ENCODE measurements around the gene SHC3.
"Not testable (repeated sequence)": the region's sequence is repeated elsewhere in the genome, so short reads cannot be mapped to it uniquely, and the experiment has no call there.

The SHC3 gene, protein sequence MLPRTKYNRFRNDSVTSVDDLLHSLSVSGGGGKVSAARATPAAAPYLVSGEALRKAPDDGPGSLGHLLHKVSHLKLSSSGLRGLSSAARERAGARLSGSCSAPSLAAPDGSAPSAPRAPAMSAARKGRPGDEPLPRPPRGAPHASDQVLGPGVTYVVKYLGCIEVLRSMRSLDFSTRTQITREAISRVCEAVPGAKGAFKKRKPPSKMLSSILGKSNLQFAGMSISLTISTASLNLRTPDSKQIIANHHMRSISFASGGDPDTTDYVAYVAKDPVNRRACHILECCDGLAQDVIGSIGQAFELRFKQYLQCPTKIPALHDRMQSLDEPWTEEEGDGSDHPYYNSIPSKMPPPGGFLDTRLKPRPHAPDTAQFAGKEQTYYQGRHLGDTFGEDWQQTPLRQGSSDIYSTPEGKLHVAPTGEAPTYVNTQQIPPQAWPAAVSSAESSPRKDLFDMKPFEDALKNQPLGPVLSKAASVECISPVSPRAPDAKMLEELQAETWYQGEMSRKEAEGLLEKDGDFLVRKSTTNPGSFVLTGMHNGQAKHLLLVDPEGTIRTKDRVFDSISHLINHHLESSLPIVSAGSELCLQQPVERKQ

DNA sequence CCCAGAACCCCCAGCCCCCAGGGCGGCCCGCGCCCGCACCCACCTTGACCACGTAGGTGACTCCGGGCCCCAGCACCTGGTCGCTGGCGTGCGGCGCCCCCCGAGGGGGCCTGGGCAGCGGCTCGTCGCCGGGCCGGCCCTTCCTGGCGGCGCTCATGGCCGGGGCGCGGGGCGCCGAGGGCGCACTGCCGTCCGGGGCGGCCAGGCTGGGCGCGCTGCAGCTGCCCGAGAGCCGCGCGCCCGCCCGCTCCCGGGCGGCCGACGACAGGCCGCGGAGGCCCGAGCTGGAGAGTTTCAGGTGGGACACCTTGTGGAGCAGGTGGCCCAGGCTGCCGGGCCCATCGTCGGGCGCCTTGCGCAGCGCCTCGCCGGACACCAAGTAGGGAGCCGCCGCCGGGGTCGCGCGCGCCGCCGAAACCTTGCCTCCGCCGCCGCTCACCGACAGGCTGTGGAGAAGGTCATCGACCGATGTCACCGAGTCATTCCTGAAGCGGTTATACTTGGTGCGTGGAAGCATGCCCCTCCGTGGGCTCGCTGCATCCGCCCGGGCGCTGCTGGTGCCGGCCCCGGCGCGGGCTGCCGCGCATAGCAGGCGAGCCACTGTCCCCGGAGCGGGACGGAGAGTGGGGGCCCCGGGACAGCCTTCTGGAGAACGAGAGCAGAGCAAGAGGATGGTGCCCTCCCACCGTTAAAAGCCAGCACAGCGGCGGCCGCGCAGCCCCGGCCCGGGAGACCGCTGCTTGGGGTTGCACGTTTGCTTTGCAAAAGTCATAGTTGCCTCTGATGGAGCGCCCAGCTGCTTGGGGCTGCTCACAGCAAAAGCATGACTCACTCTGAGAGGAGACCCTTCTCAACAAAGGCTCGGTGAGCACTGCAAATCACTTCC is at the start of gene SHC3:
Gene SHC3 (minus strand): TSS at position 875 of the 886 bp plus-strand sequence. CDS start 358 bp downstream, at position 517.
- DNase-seq, result no peak

DNA sequence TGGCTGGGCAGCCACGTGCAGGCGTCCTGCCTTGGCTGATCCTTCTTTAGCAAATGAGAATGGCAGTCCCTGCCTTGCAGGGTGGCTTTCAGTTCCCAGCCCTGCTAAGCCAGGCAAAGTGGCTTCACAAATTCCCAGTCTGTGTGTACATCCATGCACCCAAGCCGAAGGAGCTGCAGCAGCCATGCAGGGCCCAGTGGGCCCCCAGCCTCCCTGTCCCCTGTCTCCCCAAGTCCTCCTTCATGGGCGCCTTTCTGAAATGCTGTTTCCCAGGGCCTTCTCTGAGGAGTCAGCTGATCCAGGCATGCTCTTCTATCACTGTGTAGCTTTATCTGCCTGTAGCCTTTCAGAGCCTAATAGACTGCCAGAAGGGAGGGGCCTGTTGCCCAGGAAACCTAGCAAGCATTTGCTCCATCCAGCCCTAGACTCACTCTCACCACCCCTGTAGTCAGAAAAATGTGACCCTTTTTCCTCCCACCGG is 47.4 kb upstream of the SHC3 start:
- DNase-seq, result no peak

DNA sequence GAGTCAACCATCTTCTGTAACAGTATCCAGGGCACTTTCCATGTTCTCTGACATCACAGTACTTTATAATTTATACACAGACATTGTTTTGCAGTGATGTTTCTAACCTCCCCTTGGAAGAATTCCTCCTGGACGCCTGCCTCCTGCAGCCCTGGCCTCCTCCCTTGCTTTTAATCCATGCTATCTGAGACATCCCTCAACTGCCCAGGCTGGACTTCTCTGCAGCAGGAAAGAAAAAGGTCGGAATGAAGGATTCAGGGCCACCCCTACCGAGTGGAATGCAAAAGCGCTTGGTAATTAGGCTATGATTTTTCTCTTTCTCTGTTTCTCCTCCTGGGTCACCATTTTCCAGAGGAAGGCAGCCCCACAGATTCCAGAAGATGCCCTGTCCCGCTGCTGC is 47.0 kb upstream of the SHC3 start:
- no peak for DNase-seq

DNA sequence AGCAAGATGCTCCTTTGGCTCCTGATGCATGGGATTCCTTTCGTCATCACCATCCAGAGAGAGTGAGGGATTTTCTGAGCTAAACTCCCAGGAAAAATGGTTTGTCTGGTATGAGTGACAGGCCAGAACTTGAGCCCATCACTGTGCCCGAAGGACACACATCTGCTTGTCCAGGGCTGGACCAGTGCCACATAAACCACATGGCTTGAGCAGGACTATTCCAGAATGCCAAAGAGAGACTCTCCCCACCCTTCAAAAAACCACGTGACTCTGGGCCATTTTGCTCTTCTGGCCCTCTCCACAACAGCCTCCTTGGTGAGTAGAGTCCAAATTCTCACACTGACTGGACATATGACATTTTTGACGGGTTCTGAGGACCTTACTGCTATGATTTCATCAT is 46.4 kb upstream of the SHC3 start:
- no peak for DNase-seq

DNA sequence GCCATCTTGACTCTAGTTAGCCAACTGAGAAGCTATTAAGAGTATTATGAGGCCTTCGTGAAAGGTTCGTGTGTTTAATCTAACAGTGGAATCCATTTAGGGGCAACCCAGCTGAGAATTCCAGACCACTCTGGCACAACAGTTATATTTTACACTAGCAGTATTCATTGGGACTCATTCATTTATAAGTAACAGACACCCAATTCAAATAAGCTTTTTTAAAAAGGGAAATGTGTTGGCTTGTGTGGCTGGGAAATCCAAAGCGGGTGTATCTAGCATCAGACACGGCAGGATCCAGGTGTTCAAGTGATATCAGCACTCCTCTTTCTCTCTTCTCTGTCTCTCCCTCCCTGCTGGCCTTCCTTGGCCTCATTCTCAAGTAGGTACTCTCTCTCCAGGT is 46.0 kb upstream of the SHC3 start:
- no peak for DNase-seq

DNA sequence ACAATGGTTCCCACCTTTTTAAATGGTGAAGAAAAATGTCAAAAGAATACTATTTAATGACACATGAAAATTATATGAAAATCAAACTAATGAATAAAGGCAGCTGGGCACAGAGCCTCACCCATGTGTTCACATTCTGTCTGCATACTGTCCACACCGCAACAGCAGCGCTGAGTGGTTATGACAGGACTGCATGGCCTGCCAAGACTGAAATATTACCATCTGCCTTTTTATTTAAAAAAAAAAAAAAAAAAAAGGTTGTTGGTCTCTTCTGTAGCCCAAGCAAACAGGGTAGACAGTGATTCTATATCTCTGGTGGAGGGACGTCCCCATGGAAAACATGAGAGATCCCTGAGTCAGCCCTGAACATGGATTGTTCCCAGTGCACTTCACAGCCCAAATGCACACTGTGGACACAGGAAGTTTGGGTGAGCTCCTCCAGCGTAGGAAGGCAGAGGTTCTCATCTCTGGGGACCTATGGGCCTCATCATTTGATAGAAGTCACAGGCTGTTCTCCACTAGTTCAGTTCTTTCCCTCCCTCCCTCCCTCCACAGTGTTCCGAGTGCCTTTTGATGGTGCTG is 44.9 kb upstream of the SHC3 start:
- DNase-seq, result no peak

DNA sequence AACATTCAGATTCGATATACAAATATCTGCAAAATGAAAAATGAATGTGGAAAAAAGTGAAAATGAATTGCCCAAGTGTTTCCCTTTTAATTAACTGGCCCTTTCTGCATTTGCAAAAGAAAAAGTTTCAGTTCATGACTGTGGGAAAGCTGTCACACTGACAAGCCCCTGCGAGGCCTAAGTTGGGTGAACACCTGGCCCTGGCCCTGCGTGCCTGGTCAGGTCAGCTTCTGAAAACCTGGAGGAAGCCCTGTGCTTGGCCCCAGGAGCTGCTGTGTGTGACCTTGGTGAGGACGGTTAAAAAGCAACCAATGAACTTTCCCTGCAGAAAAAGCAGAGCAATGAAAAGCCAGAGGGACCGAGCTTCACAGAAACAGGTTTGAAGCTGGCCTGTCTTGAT is 41.0 kb upstream of the SHC3 start:
- DNase-seq, result no peak

DNA sequence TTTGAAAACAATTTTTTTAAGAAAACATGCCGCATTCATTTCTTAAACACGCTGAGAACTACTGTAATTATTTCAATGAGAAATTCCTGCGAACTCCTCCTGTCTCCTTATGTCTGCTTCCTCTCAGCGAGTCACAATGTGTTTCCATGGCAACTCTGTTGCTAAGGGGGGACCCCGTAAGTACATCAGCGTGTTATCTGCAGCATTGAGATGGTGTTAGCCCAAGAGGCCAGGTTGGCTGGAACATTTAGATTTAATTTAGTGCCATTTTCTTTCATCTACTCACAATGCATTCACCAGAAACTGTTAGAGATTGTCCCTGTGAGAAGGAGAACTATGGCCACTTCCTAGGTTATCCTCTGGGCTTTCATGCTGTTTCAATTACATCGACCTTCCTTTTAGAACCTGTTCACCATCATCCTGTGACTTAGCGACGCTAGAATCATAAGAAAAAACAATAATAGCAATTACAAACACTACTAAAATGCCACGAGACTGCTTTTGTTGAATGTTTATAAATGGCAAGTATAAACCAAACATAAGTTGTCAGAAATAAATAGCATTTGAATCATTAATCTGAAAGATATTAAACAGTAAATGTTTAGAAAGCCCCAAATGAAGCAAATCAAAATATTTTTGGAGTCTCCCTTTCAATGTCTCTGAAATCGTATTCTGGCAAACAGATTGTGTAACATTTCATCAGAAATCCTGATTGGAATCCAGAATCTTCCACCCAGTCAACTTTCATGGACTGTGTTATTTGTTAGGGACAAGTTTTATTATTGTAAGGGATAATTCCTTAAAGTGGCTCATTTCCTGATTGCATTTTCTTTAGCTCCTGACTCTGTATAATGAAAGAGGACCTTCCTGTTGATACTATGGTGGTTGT is 39.7 kb upstream of the SHC3 start:
- DNase-seq, result no peak

DNA sequence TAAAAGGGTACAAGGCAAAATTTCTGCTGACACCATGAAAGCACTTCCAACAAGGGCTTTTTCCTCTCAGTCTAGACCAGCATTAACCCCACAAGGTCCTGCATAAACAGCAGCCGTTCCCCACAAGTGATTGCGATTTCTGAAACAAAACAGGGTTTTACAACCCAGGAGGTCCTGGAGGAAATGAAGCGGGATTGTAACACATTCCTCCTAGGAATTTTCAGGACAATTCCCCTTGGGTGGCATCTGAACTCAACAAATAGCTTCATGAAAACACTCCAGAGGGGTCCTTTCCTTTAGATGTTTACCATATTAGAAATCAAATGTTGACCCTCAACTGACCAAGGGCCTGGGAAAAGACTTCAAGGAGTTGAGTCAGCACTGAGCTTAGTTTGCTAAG is 36.7 kb upstream of the SHC3 start:
- DNase-seq, result no peak

DNA sequence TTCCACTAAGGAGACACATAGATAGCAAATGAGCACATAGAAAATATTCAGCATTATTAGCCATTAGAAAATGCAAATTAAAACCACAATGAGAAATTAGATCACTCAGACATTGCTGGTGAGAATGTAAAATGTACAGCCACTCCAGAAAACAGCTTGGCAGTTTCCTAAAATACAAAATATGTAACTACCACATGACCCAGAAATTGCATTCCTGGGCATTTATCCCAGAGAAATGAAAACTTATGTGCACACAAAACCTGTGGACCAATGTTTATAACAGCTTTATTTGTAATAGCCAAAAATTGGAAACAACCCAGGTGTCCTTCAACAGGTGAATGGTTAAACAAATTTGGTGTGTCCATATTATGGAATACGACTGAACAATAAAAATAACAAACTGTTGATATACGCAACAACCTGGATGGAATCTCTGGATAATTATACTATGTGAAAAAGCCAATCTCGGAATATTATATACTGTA is 34.8 kb upstream of the SHC3 start:
- DNase-seq, result no peak

DNA sequence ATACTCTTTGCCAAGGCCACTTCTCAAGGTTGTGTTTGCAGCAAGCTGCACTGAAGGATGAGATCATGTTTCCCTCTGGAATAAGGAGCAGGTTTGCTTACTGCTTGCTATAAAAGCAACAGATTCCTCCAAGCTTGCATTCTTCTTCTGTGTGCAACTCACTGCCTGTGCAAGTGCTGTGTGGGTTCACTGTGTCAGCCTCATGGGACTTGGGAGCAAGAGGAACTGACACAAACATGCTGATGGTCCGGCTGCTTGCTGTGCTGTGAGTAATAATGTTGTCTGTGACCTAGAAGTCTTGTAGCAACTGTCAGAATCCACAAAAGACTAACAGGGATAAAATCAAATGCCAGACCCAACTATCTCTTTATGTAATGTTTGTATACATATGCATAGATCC is 33.6 kb upstream of the SHC3 start:
- no peak for DNase-seq

DNA sequence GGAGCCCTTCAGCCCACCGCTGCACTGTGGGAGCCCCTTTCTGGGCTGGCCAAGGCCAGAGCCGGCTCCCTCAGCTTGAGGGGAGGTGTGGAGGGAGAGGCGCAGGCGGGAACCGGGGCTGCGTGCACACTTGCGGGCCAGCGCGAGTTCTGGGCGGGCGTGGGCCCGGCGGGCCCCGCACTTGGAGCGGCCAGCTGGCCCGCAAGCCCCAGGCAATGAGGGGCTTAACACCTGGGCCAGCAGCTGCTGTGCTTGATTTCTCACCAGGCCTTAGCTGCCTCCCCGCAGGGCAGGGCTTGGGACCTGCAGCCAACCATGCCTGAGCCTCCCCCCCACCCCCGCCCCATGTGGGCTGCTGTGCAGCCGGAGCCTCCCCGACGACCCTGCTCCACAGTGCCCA is 30.7 kb upstream of the SHC3 start:
- not testable (repeated sequence) for DNase-seq

DNA sequence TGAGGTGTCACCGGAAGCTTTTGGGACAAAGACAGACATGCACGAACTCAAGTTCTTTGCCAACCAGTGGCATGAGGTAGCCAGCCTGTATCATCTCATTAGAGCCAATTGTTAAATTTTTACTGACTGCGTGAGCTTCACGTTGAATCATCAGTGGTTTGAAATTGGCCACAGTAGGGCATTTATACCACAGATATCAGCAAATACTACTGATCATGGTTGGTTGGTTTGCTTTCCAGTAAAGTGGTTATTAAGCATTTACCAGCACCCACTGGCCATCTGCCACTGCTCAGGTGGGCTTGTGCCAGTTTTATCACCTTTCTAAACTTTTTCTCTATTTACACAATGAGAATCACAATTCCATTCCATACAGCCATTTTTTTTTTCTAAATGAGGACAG is 28.4 kb upstream of the SHC3 start:
- no peak for DNase-seq

DNA sequence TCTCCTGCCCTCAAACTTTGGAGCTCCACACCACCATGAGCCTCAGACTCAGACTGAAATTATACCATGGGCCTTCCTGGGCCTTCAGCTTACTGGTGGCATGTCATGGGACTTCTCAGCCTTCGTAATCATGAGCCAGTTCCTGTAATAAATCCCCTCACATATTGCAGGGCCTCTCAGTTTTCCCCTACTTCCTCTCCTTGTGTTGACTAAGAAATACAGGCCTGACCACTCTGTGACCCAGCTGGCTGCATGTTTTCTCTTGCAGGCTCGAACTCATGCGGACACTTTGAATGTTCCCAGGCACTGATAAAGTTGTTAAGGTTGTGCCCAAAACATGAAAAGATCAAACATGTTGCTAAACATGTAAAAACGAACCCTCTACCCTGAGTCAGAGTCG is 26.2 kb upstream of the SHC3 start:
- DNase-seq, result no peak

DNA sequence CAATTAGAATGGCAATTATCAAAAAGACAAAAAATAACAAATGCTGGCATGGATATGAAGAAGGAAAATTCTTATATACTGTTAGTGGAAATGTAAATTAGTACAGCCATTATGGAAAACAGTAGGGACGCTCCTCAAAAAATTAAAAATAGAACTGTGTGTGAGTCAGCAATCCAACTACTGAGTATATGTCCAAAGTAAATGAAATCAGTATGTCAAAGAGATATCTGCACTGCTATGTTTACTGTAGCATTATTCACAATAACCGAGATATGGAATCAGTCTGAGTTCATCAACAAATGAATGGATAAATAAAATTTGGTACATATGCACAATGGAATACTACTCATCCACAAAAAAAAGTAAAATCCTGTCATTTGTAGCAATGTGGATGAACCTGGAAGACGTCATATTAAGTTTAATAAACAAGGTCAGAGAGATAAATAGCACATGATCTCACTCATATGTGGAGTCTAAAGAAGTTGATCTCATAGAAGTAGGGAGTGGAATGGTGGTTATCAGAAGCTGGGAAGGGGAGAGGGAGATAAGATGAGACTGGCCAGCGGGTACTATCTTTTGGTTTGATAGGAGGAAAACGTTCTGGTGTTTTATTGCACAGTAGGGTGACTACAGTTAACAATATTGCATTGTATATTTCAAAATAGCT is 16.6 kb upstream of the SHC3 start:
- DNase-seq, result no peak

DNA sequence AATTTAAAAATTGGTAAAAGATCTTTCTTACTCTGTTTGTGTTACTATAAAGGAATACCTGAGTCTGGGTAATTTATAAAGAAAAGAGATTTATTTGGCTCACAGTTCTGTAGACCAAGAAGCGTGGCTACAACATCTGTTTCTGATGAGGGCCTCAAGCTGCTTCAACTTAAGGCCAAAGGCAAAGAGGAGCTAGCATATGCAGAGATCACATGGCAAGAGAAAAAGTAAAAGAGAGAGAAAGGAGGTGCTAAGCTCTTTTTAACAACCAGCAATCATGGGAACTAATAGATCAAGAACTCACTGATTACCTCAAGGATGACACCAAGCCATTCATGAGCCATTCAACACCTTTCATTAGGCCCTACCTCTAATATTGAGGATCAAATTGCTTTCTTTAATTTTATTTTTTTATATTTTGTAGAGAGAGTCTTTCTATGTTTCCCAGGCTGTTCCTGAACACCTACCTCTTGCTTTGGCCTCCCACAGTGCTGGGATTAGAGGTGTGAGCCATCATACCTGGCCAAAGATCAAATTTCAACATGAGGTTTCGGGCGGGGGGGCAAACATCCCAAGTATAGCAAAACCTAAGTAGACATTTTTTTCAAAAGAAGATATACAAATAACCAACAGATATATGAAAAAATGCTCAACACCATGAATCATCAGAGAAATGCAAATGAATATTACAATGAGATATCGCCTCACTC is 16.0 kb upstream of the SHC3 start:
- no peak for DNase-seq

DNA sequence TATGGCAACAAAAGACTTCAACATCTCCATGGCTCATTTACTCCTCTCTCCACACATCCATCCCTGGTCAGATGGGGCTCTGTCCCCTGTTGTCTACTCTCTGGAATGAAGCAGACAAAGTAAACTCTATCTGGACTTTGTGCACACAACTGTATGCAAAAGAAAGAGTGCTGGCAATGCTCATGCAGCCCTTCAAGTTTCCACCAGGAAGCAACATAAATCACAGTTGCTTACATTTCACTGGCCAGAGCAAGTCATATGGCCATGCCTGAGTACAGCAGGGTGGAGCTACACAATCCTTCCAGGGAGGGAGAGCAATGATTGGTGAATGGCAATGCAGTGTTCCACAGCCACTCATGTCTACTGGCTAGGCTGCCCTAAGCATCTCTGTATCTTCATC is 12.4 kb upstream of the SHC3 start:
- DNase-seq, result no peak

DNA sequence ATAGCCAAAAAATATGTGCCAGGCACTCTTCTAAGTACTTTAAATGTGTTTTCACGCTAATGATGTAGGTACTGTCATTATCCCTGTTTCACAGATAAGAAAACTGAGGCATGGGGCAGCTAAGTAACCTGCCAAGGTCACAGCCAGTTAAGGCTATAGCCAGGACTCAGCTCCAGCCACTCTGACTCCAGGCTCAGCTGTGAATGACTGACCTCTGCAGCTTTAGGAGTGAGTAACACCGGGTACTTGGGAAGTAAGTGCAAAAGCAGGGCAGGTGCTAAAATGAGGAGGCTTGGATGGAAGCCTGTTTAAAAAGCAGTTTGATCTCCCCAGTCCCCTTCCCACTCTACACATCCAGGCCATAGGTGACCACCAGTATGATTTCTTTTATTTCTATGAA is 10.6 kb upstream of the SHC3 start:
- DNase-seq, result no peak

DNA sequence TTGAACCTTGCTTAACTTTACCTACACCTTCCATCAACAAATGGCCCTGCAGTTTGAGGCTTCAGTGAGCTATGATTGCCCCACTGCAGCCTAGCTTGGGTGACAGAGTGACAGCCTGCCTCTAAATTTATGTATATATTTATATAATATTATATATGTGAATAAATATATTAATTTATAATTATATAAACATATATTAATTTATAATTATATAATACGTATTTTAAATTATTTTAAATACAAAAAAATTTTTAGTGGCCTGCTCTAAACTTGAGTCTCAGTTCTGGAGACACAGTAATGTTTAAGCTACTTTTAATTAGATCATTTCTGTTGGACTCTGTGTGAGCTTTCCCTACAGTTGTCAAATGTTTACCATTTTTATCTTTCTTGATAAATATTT is 9.3 kb upstream of the SHC3 start:
- DNase-seq, result no peak

DNA sequence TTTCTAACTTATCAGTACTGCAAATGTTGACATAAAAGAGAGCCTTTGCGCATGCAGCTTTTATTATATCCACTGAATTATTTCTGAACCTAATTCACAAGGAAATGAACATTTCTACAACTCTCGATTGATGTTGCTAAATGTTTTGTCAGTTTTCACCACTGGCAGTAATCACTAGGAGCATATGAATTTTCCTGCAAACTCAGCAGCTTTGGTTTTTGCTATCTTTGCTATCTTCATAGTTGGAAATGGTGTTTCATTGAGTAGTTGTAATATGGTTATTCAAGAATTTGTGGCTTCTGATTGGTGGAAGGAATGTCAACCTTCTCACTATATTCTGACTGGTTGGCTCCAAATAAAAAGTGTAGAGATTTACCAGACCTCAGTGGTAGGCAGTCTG is 8.9 kb upstream of the SHC3 start:
- no peak for DNase-seq

DNA sequence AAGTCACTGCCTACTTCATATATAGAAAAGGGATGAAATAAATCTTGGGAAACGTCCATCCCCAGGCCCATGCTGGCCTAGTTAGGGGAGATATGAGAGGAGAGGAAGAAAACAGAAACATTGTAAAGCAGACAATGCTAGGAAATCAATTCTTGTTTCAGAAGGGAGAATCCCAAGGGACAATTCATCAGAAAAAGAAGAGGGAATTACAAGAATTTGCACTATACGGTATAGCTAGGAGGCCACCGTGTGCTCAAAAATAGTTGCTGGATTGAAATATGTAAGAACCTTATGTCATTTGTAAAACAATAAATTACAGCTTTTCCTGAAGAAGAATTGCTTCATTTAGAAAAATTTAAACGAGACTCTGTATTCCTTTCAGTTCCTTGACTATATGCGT is 8.3 kb upstream of the SHC3 start:
- DNase-seq, result no peak

All from cerebellar nuclear complex (tissue), 1 donor.